Natural killer cell (primary cell): ENCODE results near the gene RNPC3. TPM values are rescaled to one million over a fixed set of nuclear protein-coding genes. Genes with fewer than 3 reads are reported as not detected.
"Not testable (repeated sequence)": the region's sequence is repeated elsewhere in the genome, so short reads cannot be mapped to it uniquely, and the experiment has no call there.

Experiments used
- ATAC-seq, 3 donors: fragments of 150-1000 bp in 2 of 3; fragments of 200-7000 bp in 1 of 3; cut with Tn5 transposase; 1 replicate in 1 of 3; 2 replicates in 2 of 3; pipeline ENCODE4 v1.10.0; 2021; ENCODE audit warnings: mild to moderate bottlenecking in 2 of 3, moderate library complexity in 2 of 3
- DNase-seq, 2 donors: peaks; one replicate each; pipeline versions ENCODE4 v3.0.0 to v3.0.0-alpha.2; 2013 to 2021; ENCODE audit warnings: mixed read lengths in 1 of 2
- H3K27ac ChIP-seq: one replicate; pipeline ENCODE4 v1.5.1; 2013; ENCODE audit warnings: mild to moderate bottlenecking, low read length
- H3K27me3 ChIP-seq: one replicate; pipeline ENCODE4 v1.6.1; 2013; ENCODE audit warnings: low read length; ENCODE audit not compliant: control insufficient read depth, insufficient read depth
- H3K36me3 ChIP-seq: one replicate; pipeline ENCODE4 v1.6.1; 2013; ENCODE audit warnings: low read length; ENCODE audit not compliant: control insufficient read depth, insufficient read depth
- H3K4me1 ChIP-seq: one replicate; pipeline ENCODE4 v1.6.1; 2013; ENCODE audit warnings: low read length; ENCODE audit not compliant: control insufficient read depth, insufficient read depth
- H3K4me3 ChIP-seq: one replicate; pipeline ENCODE4 v1.5.1; 2013; ENCODE audit warnings: low read length
- H3K9me3 ChIP-seq: one replicate; pipeline ENCODE4 v1.6.1; 2013; ENCODE audit warnings: low read length; ENCODE audit not compliant: control insufficient read depth, insufficient read depth
- H3K27ac Mint-ChIP-seq, 2 donors: one replicate each; pipeline ENCODE4 v1.8.0; 2022; ENCODE audit warnings: mild to moderate bottlenecking in 2 of 2, mixed read lengths in 2 of 2, moderate library complexity in 1 of 2
- H3K27me3 Mint-ChIP-seq, 2 donors: one replicate each; pipeline ENCODE4 v1.8.0; 2022; ENCODE audit warnings: low read depth in 2 of 2, mixed read lengths in 2 of 2
- H3K36me3 Mint-ChIP-seq: one replicate; pipeline ENCODE4 v1.8.0; 2022; ENCODE audit warnings: mixed read lengths
- H3K4me1 Mint-ChIP-seq, 2 donors: one replicate each; pipeline ENCODE4 v1.8.0; 2022; ENCODE audit warnings: mixed read lengths in 2 of 2
- H3K4me3 Mint-ChIP-seq: one replicate; pipeline ENCODE4 v1.8.0; 2022; ENCODE audit warnings: mild to moderate bottlenecking, moderate library complexity, mixed read lengths
- H3K9me3 Mint-ChIP-seq, 2 donors: one replicate each; pipeline ENCODE4 v1.8.0; 2022; ENCODE audit warnings: mixed read lengths in 2 of 2
- CTCF ChIP-seq: fragments of 200-600 bp; IDR thresholded peaks from one replicate; pipeline ENCODE4 v1.8.0; 2022; ENCODE audit warnings: antibody characterized with exemption
- WGBS: methylation state at CpG from one replicate; pipeline ENCODE4 v1.1.7; 2013; ENCODE audit warnings: missing lambda C conversion rate; ENCODE audit not compliant: insufficient coverage; 5-methylcytosine and 5-hydroxymethylcytosine counted together
- intact Hi-C: fragments of 100-400 bp; cut with micrococcal nuclease; formaldehyde crosslinking; loops from one replicate; pipeline ENCODE4 v1.14.2; 2022
- total RNA-seq, 4 donors: library from RNA; stranded (reverse); fragments of 120-200 nt in 1 of 4; gene quantifications; one replicate each; pipeline versions ENCODE4 v1.2.3 to v1.2.4, GENCODE V29; 2013 to 2022

The RNPC3 gene
- total RNA-seq, 3 donors from 2014 or later (not counting 1 experiment from before 2014, with no cell fraction given) = 42.9 to 56.7 (median 44.8) TPM

- intact Hi-C loops = no loop called here
- Histone ChIP-seq H3K4me3 (no peak overlapping the region), H3K27me3 (no peaks in the 10 kb centered on the region), H3K36me3 (no peaks in the 10 kb centered on the region), H3K27ac (no peak overlapping the region), H3K4me1 (no peaks in the 10 kb centered on the region), H3K9me3 (no peaks in the 10 kb centered on the region)
- Mint-ChIP-seq H3K27ac (peak overlapping the region in 1 of 2 donors; percentile 7), H3K4me3 (no peak overlapping the region), H3K9me3 (no peaks in the 10 kb centered on the region), H3K36me3 (no peaks in the 10 kb centered on the region), H3K4me1 (peaks cover 0 to 5% of the 10 kb centered on the region in 2 donors), H3K27me3 (no peaks in the 10 kb centered on the region)
- 58% methylated on average over 2 of the region's 2 CpGs for WGBS
- ATAC-seq (no peak), DNase-seq (no peak)
- TF ChIP-seq CTCF = no peak
These were observed 36.3 kb downstream of the RNPC3 start for GRCh38 chr1:103561643-103562395.

GRCh38 chr1:103563056-103563455, 37.6 kb downstream of the RNPC3 start:
- Histone ChIP-seq H3K27me3 (no peaks in the 10 kb centered on the region), H3K4me1 (no peaks in the 10 kb centered on the region), H3K4me3 (no peak overlapping the region), H3K36me3 (peaks cover 2% of the 10 kb centered on the region), H3K9me3 (no peaks in the 10 kb centered on the region), H3K27ac (no peak overlapping the region)
- no peak overlapping the region for H3K4me3 Mint-ChIP-seq
- intact Hi-C loops = no loop called here
- H3K9me3 Mint-ChIP-seq = no peaks in the 10 kb centered on the region
- DNase-seq (no peak), ATAC-seq (no peak)
- 86% methylated on average over 1 of the region's 4 CpGs for WGBS
- H3K36me3 Mint-ChIP-seq = no peaks in the 10 kb centered on the region
- no peak for TF ChIP-seq CTCF
- peaks cover 0 to 5% of the 10 kb centered on the region in 2 donors for H3K4me1 Mint-ChIP-seq
- no peaks in the 10 kb centered on the region for H3K27me3 Mint-ChIP-seq
- no peak overlapping the region for H3K27ac Mint-ChIP-seq

GRCh38 chr1:103569493-103569892, 44.0 kb downstream of the RNPC3 start:
- no peaks in the 10 kb centered on the region for H3K9me3 Mint-ChIP-seq
- Histone ChIP-seq H3K27me3 (no peaks in the 10 kb centered on the region), H3K4me1 (no peaks in the 10 kb centered on the region), H3K36me3 (peaks cover 6% of the 10 kb centered on the region), H3K9me3 (no peaks in the 10 kb centered on the region), H3K4me3 (no peak overlapping the region), H3K27ac (no peak overlapping the region)
- no peaks in the 10 kb centered on the region for H3K4me1 Mint-ChIP-seq
- no peaks in the 10 kb centered on the region for H3K36me3 Mint-ChIP-seq
- DNase-seq = no peak
- H3K27ac Mint-ChIP-seq = no peak overlapping the region
- intact Hi-C loops = no loop called here
- TF ChIP-seq CTCF = no peak
- H3K27me3 Mint-ChIP-seq = no peaks in the 10 kb centered on the region
- H3K4me3 Mint-ChIP-seq = no peak overlapping the region
- no peak for ATAC-seq
- 95% methylated on average over 7 of the region's 7 CpGs for WGBS

GRCh38 chr1:103571289-103571688, 45.8 kb downstream of the RNPC3 start, which contains the start of gene AMY2B:
Gene AMY2B, plus strand, starts transcription at chr1:103571589. Its CDS starts 14 bp downstream, at chr1:103571603.
- H3K4me3 ChIP-seq, H3K36me3 Mint-ChIP-seq, H3K4me3 Mint-ChIP-seq, ATAC-seq, H3K9me3 ChIP-seq, intact Hi-C loops, H3K9me3 Mint-ChIP-seq, H3K4me1 Mint-ChIP-seq, H3K27me3 Mint-ChIP-seq, H3K36me3 ChIP-seq, H3K27ac Mint-ChIP-seq, H3K27me3 ChIP-seq, H3K4me1 ChIP-seq, DNase-seq, H3K27ac ChIP-seq: not testable (repeated sequence)
- no CpG with 5 or more reads among the region's 2 CpGs for WGBS
